Suprapubic skin (tissue), 4 donors: ENCODE data around the gene TTPAL. TPM values are rescaled to one million over a fixed set of nuclear protein-coding genes. Genes with fewer than 3 reads are reported as not detected.

Experiments
- DNase-seq, 2 donors: peaks; one replicate each; pipeline ENCODE4 v3.0.0-alpha.2; 2019; ENCODE audit warnings: low spot score in 2 of 2
- H3K27ac ChIP-seq: fragments of 200-600 bp; sonication (generic); one replicate; pipeline ENCODE4 v1.5.1; 2019
- H3K27me3 ChIP-seq: fragments of 200-600 bp; sonication (generic); one replicate; pipeline ENCODE4 v1.5.1; 2019
- H3K36me3 ChIP-seq: fragments of 200-600 bp; sonication (generic); one replicate; pipeline ENCODE4 v1.5.1; 2019
- H3K4me1 ChIP-seq: fragments of 200-600 bp; sonication (generic); one replicate; pipeline ENCODE4 v1.5.1; 2019
- H3K4me3 ChIP-seq: fragments of 200-600 bp; sonication (generic); one replicate; pipeline ENCODE4 v1.5.1; 2019; ENCODE audit warnings: mild to moderate bottlenecking
- H3K9me3 ChIP-seq: fragments of 200-600 bp; sonication (generic); one replicate; pipeline ENCODE4 v1.5.1; 2019
- CTCF ChIP-seq, 2 donors: fragments of 200-600 bp in 1 of 2; fragments of 450-650 bp in 1 of 2; sonication (generic) in 1 of 2; IDR thresholded peaks; one replicate each; pipeline ENCODE4 v1.5.1; 2016 to 2019; ENCODE audit warnings: antibody characterized with exemption in 2 of 2, mild to moderate bottlenecking in 1 of 2, moderate library complexity in 1 of 2
- EP300 ChIP-seq: sonication (generic); formaldehyde crosslinking; IDR thresholded peaks from one replicate; pipeline ENCODE4 v1.6.1; 2017; ENCODE audit warnings: antibody characterized with exemption
- POLR2A ChIP-seq, 2 donors: fragments of 450-650 bp; IDR thresholded peaks; one replicate each; pipeline ENCODE4 v1.6.1; 2017; ENCODE audit warnings: antibody characterized with exemption in 2 of 2, mild to moderate bottlenecking in 2 of 2, moderate library complexity in 2 of 2
- POLR2AphosphoS5 ChIP-seq, 3 donors: sonication (generic); formaldehyde crosslinking; IDR thresholded peaks; one replicate each; pipeline ENCODE4 v1.6.1; 2017; ENCODE audit warnings: antibody characterized with exemption in 3 of 3
- WGBS: methylation state at CpG from one replicate; pipeline ENCODE4 v1.1.5; 2018; 5-methylcytosine and 5-hydroxymethylcytosine counted together
- total RNA-seq, 4 donors: library from RNA; depleted of rRNA; stranded (reverse); fragments of >200 nt; gene quantifications; one replicate each; pipeline ENCODE4 v1.1.0, GENCODE V29; 2016

Gene TTPAL
- total RNA-seq, 4 donors from 2014 or later: 13.6 to 38.5 (median 29.4) TPM

- no peak for TF ChIP-seq POLR2A (IDR thresholded peaks at IDR 0.05)
- TF ChIP-seq EP300: no peak
- TF ChIP-seq CTCF (IDR thresholded peaks at IDR 0.05): no peak
- no peak for TF ChIP-seq POLR2AphosphoS5 (IDR thresholded peaks at IDR 0.05)
- peaks cover 81% of the 10 kb centered on the region for H3K36me3 ChIP-seq
Observed at GRCh38 chr20:44509762-44510161, 34.1 kb downstream of the TTPAL start.

GRCh38 chr20:44513871-44514270 is 38.2 kb downstream of the TTPAL start:
- no peak for DNase-seq
- Histone ChIP-seq H3K27me3 (no peaks in the 10 kb centered on the region), H3K4me3 (no peak overlapping the region), H3K9me3 (no peaks in the 10 kb centered on the region), H3K27ac (no peak overlapping the region), H3K4me1 (peaks cover 41% of the 10 kb centered on the region), H3K36me3 (peaks cover 40% of the 10 kb centered on the region)
- 79% methylated on average over 10 of the region's 10 CpGs for WGBS
- TF ChIP-seq POLR2AphosphoS5 (IDR thresholded peaks at IDR 0.05) (no peak), POLR2A (IDR thresholded peaks at IDR 0.05) (no peak), EP300 (no peak), CTCF (IDR thresholded peaks at IDR 0.05) (no peak)

More at GRCh38 chr20:44509762-44510161, 34.1 kb downstream of the TTPAL start:
- no peak for DNase-seq
- H3K9me3 ChIP-seq: no peaks in the 10 kb centered on the region
- H3K4me1 ChIP-seq: peaks cover 5% of the 10 kb centered on the region
- 91% methylated on average over 4 of the region's 4 CpGs for WGBS
- H3K4me3 ChIP-seq: no peak overlapping the region
- no peaks in the 10 kb centered on the region for H3K27me3 ChIP-seq
- no peak overlapping the region for H3K27ac ChIP-seq

GRCh38 chr20:44516491-44516890 is 40.8 kb downstream of the TTPAL start:
- no peak for TF ChIP-seq POLR2A (IDR thresholded peaks at IDR 0.05)
- TF ChIP-seq EP300: no peak
- TF ChIP-seq CTCF (IDR thresholded peaks at IDR 0.05): no peak
- TF ChIP-seq POLR2AphosphoS5 (IDR thresholded peaks at IDR 0.05): no peak
- 68% methylated on average over 7 of the region's 7 CpGs for WGBS

GRCh38 chr20:44517454-44517853 is 41.8 kb downstream of the TTPAL start:
- Histone ChIP-seq H3K4me1 (peaks cover 70% of the 10 kb centered on the region), H3K27ac (no peak overlapping the region), H3K36me3 (peaks cover 9% of the 10 kb centered on the region), H3K4me3 (no peak overlapping the region), H3K27me3 (no peaks in the 10 kb centered on the region), H3K9me3 (no peaks in the 10 kb centered on the region)
- WGBS: 80% methylated on average over 3 of the region's 3 CpGs
- TF ChIP-seq POLR2AphosphoS5 (IDR thresholded peaks at IDR 0.05) (no peak), CTCF (IDR thresholded peaks at IDR 0.05) (no peak), POLR2A (IDR thresholded peaks at IDR 0.05) (no peak), EP300 (no peak)
- DNase-seq: no peak

More at GRCh38 chr20:44516491-44516890, 40.8 kb downstream of the TTPAL start:
- Histone ChIP-seq H3K27me3 (no peaks in the 10 kb centered on the region), H3K9me3 (no peaks in the 10 kb centered on the region), H3K4me3 (no peak overlapping the region), H3K4me1 (peaks cover 65% of the 10 kb centered on the region), H3K36me3 (peaks cover 13% of the 10 kb centered on the region), H3K27ac (peak overlapping the region; percentile 57)
- peak; percentile 81 to 82 for DNase-seq

GRCh38 chr20:44518248-44518647 is 42.6 kb downstream of the TTPAL start:
- 59% methylated on average over 3 of the region's 3 CpGs for WGBS
- no peaks in the 10 kb centered on the region for H3K9me3 ChIP-seq
- H3K27me3 ChIP-seq: no peaks in the 10 kb centered on the region
- H3K36me3 ChIP-seq: peaks cover 4% of the 10 kb centered on the region
- no peak overlapping the region for H3K4me3 ChIP-seq
- peaks cover 70% of the 10 kb centered on the region for H3K4me1 ChIP-seq
- TF ChIP-seq EP300 (no peak), POLR2AphosphoS5 (IDR thresholded peaks at IDR 0.05) (no peak), CTCF (IDR thresholded peaks at IDR 0.05) (no peak), POLR2A (IDR thresholded peaks at IDR 0.05) (no peak)
- no peak overlapping the region for H3K27ac ChIP-seq
- no peak for DNase-seq
